ENCODE results near the gene APEH. TPM values are rescaled to one million over a fixed set of nuclear protein-coding genes. Genes with fewer than 3 reads are reported as not detected.

The APEH gene
- total RNA-seq, 1 experiment from 2014 or later = 215 TPM

- Histone ChIP-seq H3K27ac (ENCODE audit: insufficient read length, low read depth, low read length) (no peak overlapping the region), H3K23me2 (ENCODE audit: insufficient read length, low read depth, low read length, poor library complexity, severe bottlenecking) (no peaks in the 10 kb centered on the region), H3K23ac (ENCODE audit: insufficient read length, low read depth, low read length) (no peak overlapping the region), H3K9ac (ENCODE audit: extremely low read depth, insufficient read length, low read length) (no peak overlapping the region), H3K4me2 (ENCODE audit: insufficient read depth, insufficient read length, low read length) (no peak overlapping the region), H4K5ac (ENCODE audit: insufficient read length, low read depth, low read length) (no peak overlapping the region), H4K20me1 (ENCODE audit: control insufficient read depth, insufficient read depth, insufficient read length) (no peaks in the 10 kb centered on the region), H2AFZ (ENCODE audit: low read length) (no peak overlapping the region), H3K14ac (ENCODE audit: insufficient read depth, low read length) (no peak overlapping the region), H2BK20ac (ENCODE audit: low read depth, low read length, poor library complexity, severe bottlenecking) (no peak overlapping the region), H2AK5ac (ENCODE audit: insufficient read length, low read length) (no peak overlapping the region), H3K4me1 (ENCODE audit: insufficient read depth, low read length) (no peaks in the 10 kb centered on the region), H3K9me3 (ENCODE audit: control insufficient read depth, low read depth, low read length) (no peaks in the 10 kb centered on the region), H3K79me1 (ENCODE audit: insufficient read depth, low read depth, low read length, poor library complexity, severe bottlenecking) (no peaks in the 10 kb centered on the region), H3T11ph (ENCODE audit: low read length) (no peak overlapping the region), H2BK12ac (ENCODE audit: insufficient read length, low read depth, low read length) (no peak overlapping the region), H3K4ac (ENCODE audit: low read depth, low read length) (no peak overlapping the region), H2BK120ac (ENCODE audit: low read depth, low read length, poor library complexity, severe bottlenecking) (no peak overlapping the region), H4K91ac (ENCODE audit: insufficient read length, low read depth, low read length) (no peak overlapping the region), H2BK15ac (ENCODE audit: low read depth, low read length) (no peak overlapping the region), H3K56ac (ENCODE audit: insufficient read length, low read depth, low read length) (no peak overlapping the region), H3K18ac (ENCODE audit: insufficient read length, low read depth, low read length) (no peak overlapping the region), H2BK5ac (ENCODE audit: insufficient read length, low read length) (no peak overlapping the region), H3K27me3 (ENCODE audit: insufficient read depth, low read length) (no peaks in the 10 kb centered on the region), H4K8ac (replicated peaks; ENCODE audit: insufficient read length, low read depth, low read length) (no peak overlapping the region), H3K79me2 (ENCODE audit: insufficient read depth, low read length) (no peaks in the 10 kb centered on the region)
- Mint-ChIP-seq H3K9me3 (no peaks in the 10 kb centered on the region), H3K4me1 (no peaks in the 10 kb centered on the region), H3K4me3 (no peak overlapping the region), H3K27me3 (ENCODE audit: low read depth) (no peaks in the 10 kb centered on the region; the same call in 1 of the 2 replicates), H3K36me3 (ENCODE audit: insufficient read depth in 1 of 3, low read depth in 3 of 3) (peaks cover 0 to 12% (median 8%) of the 10 kb centered on the region in 3 experiments; a peak in 4 of 7 replicates), H3K27ac (no peak overlapping the region; a peak in 1 of 7 replicates)
- TF ChIP-seq CTCF (conservative IDR thresholded peaks at IDR 0.05) = peak; percentile 25; the same call in 2 of the 3 replicates
- DNase-seq = no peak
- no CpG with 5 or more reads among the region's 7 CpGs for WGBS (ENCODE audit: extremely low coverage, insufficient read length, low lambda C conversion rate)
These were observed 38.6 kb downstream of the APEH start for GRCh38 chr3:49712631-49713317.
